OCI-LY1 (cell line): ENCODE results near the gene FOXN3.

Source experiments
- H2AFZ ChIP-seq: fragments of 200-600 bp; sonication (generic), shearing (Covaris generic); 2 replicates; pipeline ENCODE4 v1.6.0; 2014; ENCODE audit warnings: antibody characterized with exemption, mild to moderate bottlenecking, low read length
- H3F3A ChIP-seq: fragments of 200-600 bp; sonication (generic), shearing (Covaris generic); 2 replicates; pipeline ENCODE4 v1.6.0; 2014; ENCODE audit warnings: mild to moderate bottlenecking, antibody characterized with exemption, low read length, moderate library complexity; ENCODE audit not compliant: insufficient read depth
- H3K27ac ChIP-seq: fragments of 200-600 bp; sonication (generic); 2 replicates; pipeline ENCODE4 v1.5.1; 2014; ENCODE audit warnings: low read length, mixed run types, mild to moderate bottlenecking, low read depth; ENCODE audit not compliant: poor library complexity, severe bottlenecking
- H3K27me3 ChIP-seq: fragments of 200-600 bp; sonication (generic); 2 replicates; pipeline ENCODE4 v1.6.0; 2014; ENCODE audit warnings: antibody characterized with exemption, mild to moderate bottlenecking, low read length, moderate library complexity; ENCODE audit not compliant: insufficient read depth
- H3K36me3 ChIP-seq: fragments of 200-600 bp; sonication (generic); 2 replicates; pipeline ENCODE4 v1.6.1; 2014; ENCODE audit warnings: mild to moderate bottlenecking, antibody characterized with exemption, low read length, moderate library complexity, mixed read lengths; ENCODE audit not compliant: insufficient read depth
- H3K4me1 ChIP-seq: fragments of 200-600 bp; sonication (generic); 2 replicates; pipeline ENCODE4 v1.5.1; 2014; ENCODE audit warnings: mild to moderate bottlenecking, low read length, moderate library complexity; ENCODE audit not compliant: insufficient read depth, severe bottlenecking
- H3K4me2 ChIP-seq: fragments of 200-600 bp; sonication (generic), shearing (Covaris generic); 2 replicates; pipeline ENCODE4 v1.6.1; 2014; ENCODE audit warnings: low read length
- H3K4me3 ChIP-seq: fragments of 200-600 bp; sonication (generic); 2 replicates; pipeline ENCODE4 v1.5.1; 2014; ENCODE audit warnings: low read length, low read depth, mild to moderate bottlenecking, mixed read lengths; ENCODE audit not compliant: poor library complexity, severe bottlenecking
- H3K79me2 ChIP-seq: fragments of 200-600 bp; shearing (Covaris generic); 2 replicates; pipeline ENCODE4 v1.6.1; 2016; ENCODE audit warnings: mixed run types, low read length, mixed read lengths; ENCODE audit not compliant: insufficient read depth
- H3K9ac ChIP-seq: fragments of 200-600 bp; sonication (generic), shearing (Covaris generic); 2 replicates; pipeline ENCODE4 v1.6.1; 2014; ENCODE audit warnings: mild to moderate bottlenecking, low read length, mixed read lengths
- H3K9me2 ChIP-seq: fragments of 200-600 bp; sonication (generic), shearing (Covaris generic); 2 replicates; pipeline ENCODE4 v1.6.1; 2014; ENCODE audit warnings: low read depth, mild to moderate bottlenecking, low read length, mixed read lengths
- H3K9me3 ChIP-seq: fragments of 200-600 bp; shearing (Covaris generic); 2 replicates; pipeline ENCODE4 v1.6.1; 2014; ENCODE audit warnings: low read length, mixed read lengths
- H4K20me1 ChIP-seq: fragments of 200-600 bp; sonication (generic), shearing (Covaris generic); 2 replicates; pipeline ENCODE4 v1.6.0; 2016; ENCODE audit warnings: mild to moderate bottlenecking, low read length; ENCODE audit not compliant: insufficient read depth
- EZH2 ChIP-seq: fragments of 200-600 bp; sonication (generic), shearing (Covaris generic); IDR thresholded peaks from 2 replicates; pipeline ENCODE4 v1.8.0; 2017; ENCODE audit warnings: borderline replicate concordance, mixed run types, mild to moderate bottlenecking, antibody characterized with exemption, low read length, moderate library complexity, mixed read lengths
- TF ChIP-seq, protein P1 (sequence below): fragments of 200-600 bp; sonication (generic), shearing (Covaris generic); IDR thresholded peaks from 2 replicates; pipeline ENCODE4 v1.5.1; 2017; ENCODE audit warnings: mild to moderate bottlenecking, antibody characterized with exemption, low read length, moderate library complexity, mixed read lengths

Gene FOXN3

GRCh38 chr14:89356927-89357326 is 60.1 kb downstream of the FOXN3 start:
- TF ChIP-seq, protein P1, sequence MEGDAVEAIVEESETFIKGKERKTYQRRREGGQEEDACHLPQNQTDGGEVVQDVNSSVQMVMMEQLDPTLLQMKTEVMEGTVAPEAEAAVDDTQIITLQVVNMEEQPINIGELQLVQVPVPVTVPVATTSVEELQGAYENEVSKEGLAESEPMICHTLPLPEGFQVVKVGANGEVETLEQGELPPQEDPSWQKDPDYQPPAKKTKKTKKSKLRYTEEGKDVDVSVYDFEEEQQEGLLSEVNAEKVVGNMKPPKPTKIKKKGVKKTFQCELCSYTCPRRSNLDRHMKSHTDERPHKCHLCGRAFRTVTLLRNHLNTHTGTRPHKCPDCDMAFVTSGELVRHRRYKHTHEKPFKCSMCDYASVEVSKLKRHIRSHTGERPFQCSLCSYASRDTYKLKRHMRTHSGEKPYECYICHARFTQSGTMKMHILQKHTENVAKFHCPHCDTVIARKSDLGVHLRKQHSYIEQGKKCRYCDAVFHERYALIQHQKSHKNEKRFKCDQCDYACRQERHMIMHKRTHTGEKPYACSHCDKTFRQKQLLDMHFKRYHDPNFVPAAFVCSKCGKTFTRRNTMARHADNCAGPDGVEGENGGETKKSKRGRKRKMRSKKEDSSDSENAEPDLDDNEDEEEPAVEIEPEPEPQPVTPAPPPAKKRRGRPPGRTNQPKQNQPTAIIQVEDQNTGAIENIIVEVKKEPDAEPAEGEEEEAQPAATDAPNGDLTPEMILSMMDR = no peak
- no peak for TF ChIP-seq EZH2
- H3K79me2 ChIP-seq = peaks cover 15% of the 10 kb centered on the region; the same call in 1 of the 2 replicates
- H3F3A ChIP-seq = no peaks in the 10 kb centered on the region
- H3K27me3 ChIP-seq = no peaks in the 10 kb centered on the region
- H3K36me3 ChIP-seq = no peaks in the 10 kb centered on the region
- H3K4me3 ChIP-seq = no peak overlapping the region
- no peaks in the 10 kb centered on the region for H3K9me3 ChIP-seq
- peaks cover 22% of the 10 kb centered on the region for H3K4me1 ChIP-seq
- no peaks in the 10 kb centered on the region for H3K9me2 ChIP-seq
- no peak overlapping the region for H3K4me2 ChIP-seq
- no peaks in the 10 kb centered on the region for H4K20me1 ChIP-seq
- H2AFZ ChIP-seq = no peak overlapping the region
- H3K9ac ChIP-seq = no peak overlapping the region
- no peak overlapping the region for H3K27ac ChIP-seq

DNA sequence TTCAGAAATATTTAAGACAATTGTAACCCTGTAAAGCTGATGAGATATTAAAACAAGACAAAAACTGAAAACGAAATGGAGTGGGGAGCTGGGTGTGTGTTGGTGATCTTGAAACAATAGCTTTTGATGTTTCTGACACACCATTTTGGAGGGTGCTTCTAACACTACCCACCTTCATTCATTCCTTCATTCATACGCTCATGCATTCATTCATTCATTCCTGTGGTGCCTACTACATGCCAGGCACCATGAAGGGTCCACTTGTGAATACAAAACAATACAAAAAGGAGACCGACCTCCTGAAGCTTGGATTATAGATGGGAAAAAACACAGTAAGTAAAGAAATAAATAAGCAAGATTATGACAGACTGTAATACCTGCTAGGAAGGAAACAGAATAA is 60.5 kb downstream of the FOXN3 start:
- TF ChIP-seq, protein P1 = no peak
- TF ChIP-seq EZH2 = no peak
- Histone ChIP-seq H3K9ac (no peak overlapping the region), H3K4me3 (no peak overlapping the region), H3K79me2 (peaks cover 20% of the 10 kb centered on the region; the same call in 1 of the 2 replicates), H3F3A (no peaks in the 10 kb centered on the region), H3K36me3 (no peaks in the 10 kb centered on the region), H3K27ac (no peak overlapping the region), H3K4me1 (peaks cover 26% of the 10 kb centered on the region), H3K9me2 (no peaks in the 10 kb centered on the region), H3K4me2 (no peak overlapping the region), H3K27me3 (no peaks in the 10 kb centered on the region), H3K9me3 (no peaks in the 10 kb centered on the region), H4K20me1 (no peaks in the 10 kb centered on the region), H2AFZ (no peak overlapping the region)

DNA sequence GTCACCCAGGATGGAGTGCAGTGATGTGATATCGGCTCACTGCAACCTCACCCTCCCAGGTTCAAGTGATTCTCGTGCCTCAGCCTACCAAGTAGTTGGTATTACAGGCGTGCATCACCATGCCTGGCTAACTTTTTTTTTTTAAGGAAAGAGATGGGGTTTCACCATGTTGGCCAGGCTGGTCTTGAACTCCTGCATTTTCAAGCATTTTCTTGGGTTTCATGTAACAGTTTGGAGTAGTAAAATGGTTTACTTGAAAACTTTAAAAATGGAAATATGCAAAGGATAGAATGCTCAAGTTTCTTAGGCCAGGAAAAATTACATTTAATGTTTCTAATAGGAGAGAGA is 63.3 kb downstream of the FOXN3 start:
- Histone ChIP-seq H3K4me2 (no peak overlapping the region), H3K4me3 (no peak overlapping the region), H3K27me3 (no peaks in the 10 kb centered on the region), H3F3A (0 out of 2 replicates have a peak, but pooled peaks cover 5% of the 10 kb centered on the region), H3K36me3 (peaks cover 16% of the 10 kb centered on the region; the same call in 1 of the 2 replicates), H2AFZ (no peak overlapping the region), H3K4me1 (peaks cover 50% of the 10 kb centered on the region), H3K9me3 (no peaks in the 10 kb centered on the region), H3K79me2 (peaks cover 21% of the 10 kb centered on the region; the same call in 1 of the 2 replicates), H3K9me2 (no peaks in the 10 kb centered on the region), H4K20me1 (no peaks in the 10 kb centered on the region), H3K9ac (no peak overlapping the region), H3K27ac (peak overlapping the region; percentile 82)
- TF ChIP-seq EZH2 = no peak
- TF ChIP-seq, protein P1 = no peak
